ENCODE results near the gene TMC6. TPM values are rescaled to one million over a fixed set of nuclear protein-coding genes. Genes with fewer than 3 reads are reported as not detected.

Gene TMC6
- polyA plus RNA-seq, 1 of the 3 experiments (the other 2 are of a cell fraction), result 5.5 TPM

DNA sequence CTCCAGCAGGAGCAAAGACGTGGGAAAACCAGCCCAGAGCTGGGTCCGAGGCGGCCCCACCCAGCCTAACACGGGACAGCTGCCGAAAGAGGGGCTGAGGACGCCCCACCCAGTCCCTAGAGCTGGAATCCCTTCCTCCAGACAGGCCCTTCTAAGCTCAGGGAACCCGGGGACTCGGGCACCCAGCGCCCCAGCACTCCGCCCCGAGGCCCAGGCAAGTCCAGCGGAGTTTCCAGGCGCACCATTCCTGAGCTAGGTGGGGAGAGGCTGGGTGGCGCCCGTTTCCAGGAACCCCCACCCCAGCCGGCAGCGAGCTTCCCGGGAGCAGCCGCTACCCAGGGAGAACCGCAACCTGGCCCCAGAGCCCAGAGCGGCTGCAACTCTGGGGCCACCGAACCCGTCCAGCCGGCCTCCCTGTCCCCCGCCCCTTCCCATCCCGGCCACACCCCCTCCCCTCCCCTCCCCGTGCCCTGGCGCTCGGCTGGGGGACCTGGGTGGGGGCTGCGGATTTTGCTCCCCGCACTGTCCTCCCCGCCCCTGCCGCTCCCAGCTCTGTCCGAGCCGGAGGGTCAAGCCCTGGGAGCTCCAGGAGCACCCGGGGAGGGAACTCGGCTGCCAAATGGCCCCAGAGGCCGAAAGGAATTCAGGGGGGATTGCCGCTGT lies 536 bp downstream of the TMC6 start:
- 54% methylated on average over 10 of the region's 39 CpGs for WGBS (ENCODE audit: low lambda C conversion rate)
- H2AFZ ChIP-seq (ENCODE audit: low read depth), result peak overlapping the region; percentile 99
- TF ChIP-seq EZH2phosphoT487 (IDR thresholded peaks at IDR 0.05; ENCODE audit: borderline replicate concordance, low read depth), result no peak
- no peak for TF ChIP-seq TAF1 (IDR thresholded peaks at IDR 0.05; ENCODE audit: borderline replicate concordance, low read depth, low read length)
- TF ChIP-seq, protein P1, sequence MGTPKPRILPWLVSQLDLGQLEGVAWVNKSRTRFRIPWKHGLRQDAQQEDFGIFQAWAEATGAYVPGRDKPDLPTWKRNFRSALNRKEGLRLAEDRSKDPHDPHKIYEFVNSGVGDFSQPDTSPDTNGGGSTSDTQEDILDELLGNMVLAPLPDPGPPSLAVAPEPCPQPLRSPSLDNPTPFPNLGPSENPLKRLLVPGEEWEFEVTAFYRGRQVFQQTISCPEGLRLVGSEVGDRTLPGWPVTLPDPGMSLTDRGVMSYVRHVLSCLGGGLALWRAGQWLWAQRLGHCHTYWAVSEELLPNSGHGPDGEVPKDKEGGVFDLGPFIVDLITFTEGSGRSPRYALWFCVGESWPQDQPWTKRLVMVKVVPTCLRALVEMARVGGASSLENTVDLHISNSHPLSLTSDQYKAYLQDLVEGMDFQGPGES (IDR thresholded peaks at IDR 0.05; ENCODE audit: low read depth, low read length), result no peak

DNA sequence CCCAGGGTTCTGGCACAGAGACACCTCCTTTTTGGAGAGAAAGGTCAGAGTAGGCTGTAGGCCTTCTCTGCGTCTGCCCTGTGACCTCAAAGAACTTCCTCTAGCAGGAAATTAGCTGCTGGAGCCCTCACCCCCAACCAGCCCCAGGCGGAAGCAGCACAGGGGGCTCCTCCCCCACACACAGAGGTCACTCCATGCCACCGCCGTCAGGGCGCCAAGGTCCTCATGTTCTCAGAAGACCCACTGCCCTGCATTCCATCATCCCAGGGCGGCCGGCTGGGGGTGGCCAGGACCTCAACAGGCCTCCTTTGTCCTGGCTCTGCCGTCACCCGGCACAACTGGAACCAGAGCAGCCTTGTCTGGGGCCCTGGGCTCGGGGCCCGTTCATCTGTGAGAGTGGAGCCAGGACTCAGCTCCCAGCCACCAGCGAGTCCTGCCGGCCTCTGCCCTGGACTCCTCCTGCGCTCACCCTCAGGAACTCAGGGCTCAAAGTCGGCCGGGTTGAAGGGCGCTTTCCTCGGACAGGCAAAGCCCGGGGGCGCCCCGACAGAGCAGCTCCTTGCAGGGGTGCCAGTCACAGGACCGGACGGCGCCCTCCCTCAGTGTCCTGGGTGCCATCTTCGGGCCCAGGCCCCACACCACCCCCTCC lies 1.2 kb downstream of the TMC6 start:
- H3K36me3 ChIP-seq (replicated peaks in 1 of 2; ENCODE audit: control insufficient read depth in 1 of 2, insufficient read depth in 2 of 2, low read length in 1 of 2), result no peaks in the 10 kb centered on the region
- H3K27ac ChIP-seq (ENCODE audit: low read depth in 2 of 2, low read length in 1 of 2), result no peak overlapping the region
- WGBS (ENCODE audit: low lambda C conversion rate), result 91% methylated on average over 25 of the region's 25 CpGs
- H3F3A ChIP-seq (replicated peaks; ENCODE audit: insufficient read depth), result no peaks in the 10 kb centered on the region
- H3K4me3 ChIP-seq (ENCODE audit: low read depth in 2 of 2, low read length in 1 of 2), result peak overlapping the region in 1 of 2 experiments; percentile 74; a peak in 2 of 4 replicates
- DNase-seq, result peak; percentile 58
- H3K79me2 ChIP-seq (ENCODE audit: insufficient read depth), result no peaks in the 10 kb centered on the region
- peaks cover 4 to 39% of the 10 kb centered on the region in 2 experiments; a peak in 1 of 4 replicates for H3K4me1 ChIP-seq (ENCODE audit: control insufficient read depth in 1 of 2, insufficient read depth in 2 of 2, low read depth in 1 of 2, low read length in 1 of 2)
- peak overlapping the region; percentile 100; the same call in 1 of the 2 replicates for H3K4me2 ChIP-seq
- peaks cover 3% of the 10 kb centered on the region for H3K27me3 ChIP-seq (ENCODE audit: insufficient read depth)
- TF ChIP-seq TEAD4 (IDR thresholded peaks at IDR 0.05; ENCODE audit: borderline replicate concordance, insufficient read depth) (no peak), GABPA (IDR thresholded peaks at IDR 0.05; ENCODE audit: low read depth) (no peak), FOSL2 (IDR thresholded peaks at IDR 0.05; ENCODE audit: borderline replicate concordance, low read depth) (no peak), FOXJ3 (CRISPR knock-in tag; IDR thresholded peaks at IDR 0.05) (no peak)
- TF ChIP-seq, protein P2, sequence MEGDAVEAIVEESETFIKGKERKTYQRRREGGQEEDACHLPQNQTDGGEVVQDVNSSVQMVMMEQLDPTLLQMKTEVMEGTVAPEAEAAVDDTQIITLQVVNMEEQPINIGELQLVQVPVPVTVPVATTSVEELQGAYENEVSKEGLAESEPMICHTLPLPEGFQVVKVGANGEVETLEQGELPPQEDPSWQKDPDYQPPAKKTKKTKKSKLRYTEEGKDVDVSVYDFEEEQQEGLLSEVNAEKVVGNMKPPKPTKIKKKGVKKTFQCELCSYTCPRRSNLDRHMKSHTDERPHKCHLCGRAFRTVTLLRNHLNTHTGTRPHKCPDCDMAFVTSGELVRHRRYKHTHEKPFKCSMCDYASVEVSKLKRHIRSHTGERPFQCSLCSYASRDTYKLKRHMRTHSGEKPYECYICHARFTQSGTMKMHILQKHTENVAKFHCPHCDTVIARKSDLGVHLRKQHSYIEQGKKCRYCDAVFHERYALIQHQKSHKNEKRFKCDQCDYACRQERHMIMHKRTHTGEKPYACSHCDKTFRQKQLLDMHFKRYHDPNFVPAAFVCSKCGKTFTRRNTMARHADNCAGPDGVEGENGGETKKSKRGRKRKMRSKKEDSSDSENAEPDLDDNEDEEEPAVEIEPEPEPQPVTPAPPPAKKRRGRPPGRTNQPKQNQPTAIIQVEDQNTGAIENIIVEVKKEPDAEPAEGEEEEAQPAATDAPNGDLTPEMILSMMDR (IDR thresholded peaks at IDR 0.05), result no peak
- no peaks in the 10 kb centered on the region for H3K9me3 ChIP-seq
- H2AFZ ChIP-seq (ENCODE audit: low read depth), result no peak overlapping the region
- H3K9me2 ChIP-seq, result no peaks in the 10 kb centered on the region
- H4K20me1 ChIP-seq (ENCODE audit: insufficient read depth), result no peaks in the 10 kb centered on the region
- H3K9ac ChIP-seq, result no peak overlapping the region
- CTCF ChIA-PET, result interaction anchor here (0.9 to 8.0 kb wide), 12 partner anchors 9 to 294 kb away, joined by 3 to 100 read pairs (median 5); no protein-coding TSS in a partner anchor
- POLR2A ChIA-PET, result interaction anchor here (0.5 kb wide), 1 partner anchor 71 kb away, joined by 5 read pairs; no protein-coding TSS in a partner anchor

More for the DNA sequence above, 536 bp downstream of the TMC6 start:
- Histone ChIP-seq H3K27ac (ENCODE audit: low read depth in 2 of 2, low read length in 1 of 2) (no peak overlapping the region; a peak in 1 of 4 replicates), H3K27me3 (ENCODE audit: insufficient read depth) (peaks cover 3% of the 10 kb centered on the region), H4K20me1 (ENCODE audit: insufficient read depth) (no peaks in the 10 kb centered on the region), H3K9ac (peak overlapping the region; percentile 59; the same call in 1 of the 2 replicates), H3K4me3 (ENCODE audit: low read depth in 2 of 2, low read length in 1 of 2) (peak overlapping the region; percentile 74 to 75), H3F3A (replicated peaks; ENCODE audit: insufficient read depth) (no peaks in the 10 kb centered on the region), H3K36me3 (replicated peaks in 1 of 2; ENCODE audit: control insufficient read depth in 1 of 2, insufficient read depth in 2 of 2, low read length in 1 of 2) (no peaks in the 10 kb centered on the region), H3K4me2 (peak overlapping the region; percentile 100), H3K9me2 (no peaks in the 10 kb centered on the region), H3K4me1 (ENCODE audit: control insufficient read depth in 1 of 2, insufficient read depth in 2 of 2, low read depth in 1 of 2, low read length in 1 of 2) (peaks cover 4 to 39% of the 10 kb centered on the region in 2 experiments; a peak in 1 of 4 replicates), H3K79me2 (ENCODE audit: insufficient read depth) (no peaks in the 10 kb centered on the region), H3K9me3 (no peaks in the 10 kb centered on the region)
- peak; percentile 84 for DNase-seq
- POLR2A ChIA-PET, result interaction anchor here (0.5 kb wide), 1 partner anchor 71 kb away, joined by 5 read pairs; no protein-coding TSS in a partner anchor
- CTCF ChIA-PET, result interaction anchor here (0.5 to 8.0 kb wide), 14 partner anchors 9 to 297 kb away, joined by 3 to 100 read pairs (median 5); partner anchors contain the start of gene TK1

All from SK-N-SH (cell line).